Endodermal cell (in vitro differentiated cells): ENCODE results near the gene ANXA9. TPM values are rescaled to one million over a fixed set of nuclear protein-coding genes. Genes with fewer than 3 reads are reported as not detected.

ENCODE experiments used
- DNase-seq: peaks from one replicate; pipeline ENCODE4 v3.0.0-alpha.2; 2017
- H3K27ac ChIP-seq: 2 replicates; pipeline ENCODE4 v1.5.1; 2013; ENCODE audit warnings: mild to moderate bottlenecking, low read depth, low read length, moderate library complexity
- H3K27me3 ChIP-seq: 2 replicates; pipeline ENCODE4 v1.6.1; 2013; ENCODE audit warnings: mild to moderate bottlenecking, low read length, moderate library complexity; ENCODE audit not compliant: insufficient read depth, control insufficient read depth, poor library complexity, severe bottlenecking
- H3K36me3 ChIP-seq: 2 replicates; pipeline ENCODE4 v1.7.0; 2013; ENCODE audit warnings: mild to moderate bottlenecking, low read length, moderate library complexity; ENCODE audit not compliant: control insufficient read depth, insufficient read depth
- H3K4me1 ChIP-seq: one replicate; pipeline ENCODE4 v1.7.0; 2013; ENCODE audit warnings: low read length; ENCODE audit not compliant: control insufficient read depth, insufficient read depth
- H3K4me3 ChIP-seq: 2 replicates; pipeline ENCODE4 v1.5.1; 2013; ENCODE audit warnings: mild to moderate bottlenecking, low read length, moderate library complexity
- H3K9ac ChIP-seq: 2 replicates; pipeline ENCODE4 v1.6.1; 2013; ENCODE audit warnings: mild to moderate bottlenecking, low read length, moderate library complexity; ENCODE audit not compliant: poor library complexity, severe bottlenecking; ENCODE audit errors: extremely low read depth
- H3K9me3 ChIP-seq: 2 replicates; pipeline ENCODE4 v1.6.1; 2013; ENCODE audit warnings: mild to moderate bottlenecking, low read length, moderate library complexity; ENCODE audit not compliant: control insufficient read depth
- H3K27ac Mint-ChIP-seq: 2 replicates; pipeline ENCODE4 v1.8.0; 2020; ENCODE audit warnings: mixed read lengths
- H3K27me3 Mint-ChIP-seq: 2 replicates; pipeline ENCODE4 v1.8.0; 2021; ENCODE audit warnings: mild to moderate bottlenecking, mixed read lengths; ENCODE audit not compliant: insufficient read depth
- H3K36me3 Mint-ChIP-seq: 2 replicates; pipeline ENCODE4 v1.8.0; 2020; ENCODE audit warnings: low read depth, mixed read lengths
- H3K4me1 Mint-ChIP-seq: 2 replicates; pipeline ENCODE4 v1.8.0; 2020; ENCODE audit warnings: mixed read lengths
- H3K4me3 Mint-ChIP-seq: 2 replicates; pipeline ENCODE4 v1.8.0; 2020; ENCODE audit warnings: mild to moderate bottlenecking, moderate library complexity, mixed read lengths
- H3K9me3 Mint-ChIP-seq: 2 replicates; pipeline ENCODE4 v1.8.0; 2020; ENCODE audit warnings: mild to moderate bottlenecking, mixed read lengths
- CTCF ChIP-seq: fragments of 200-600 bp; sonication (generic); conservative IDR thresholded peaks from 2 replicates; pipeline ENCODE4 v1.5.0; 2021; ENCODE audit warnings: antibody characterized with exemption, mild to moderate bottlenecking
- WGBS, 2 experiments: methylation state at CpG; one replicate each; pipeline versions ENCODE4 v1.1.5 to v1.1.7; 2013; ENCODE audit warnings: missing lambda C conversion rate in 2 of 2, mixed read lengths in 1 of 2; ENCODE audit not compliant: insufficient coverage in 1 of 2, insufficient read length in 1 of 2; 5-methylcytosine and 5-hydroxymethylcytosine counted together
- total RNA-seq, 2 donors: library from RNA; stranded (reverse); fragmentation: NEBNext Ultra II Directional in 1 of 2; extraction: Animal tissue kit (Norgen Biotek cat#: 25700) in 1 of 2; gene quantifications; 2 replicates in 1 of 2; 3 replicates in 1 of 2; pipeline ENCODE4 v1.2.1, GENCODE V29; 2021

Gene ANXA9
- total RNA-seq, 2 donors from 2014 or later, result not detected

- no peaks in the 10 kb centered on the region for H3K9me3 Mint-ChIP-seq
- no peak overlapping the region for H3K4me3 ChIP-seq
- H3K27me3 ChIP-seq, result no peaks in the 10 kb centered on the region
- no peaks in the 10 kb centered on the region for H3K4me1 ChIP-seq
- no peak for TF ChIP-seq CTCF
- H3K36me3 Mint-ChIP-seq, result peaks cover 83% of the 10 kb centered on the region
- H3K27ac ChIP-seq, result no peak overlapping the region
- no peak overlapping the region for H3K4me3 Mint-ChIP-seq
- H3K36me3 ChIP-seq, result peaks cover 75% of the 10 kb centered on the region
- H3K9me3 ChIP-seq, result no peaks in the 10 kb centered on the region
- no peaks in the 10 kb centered on the region for H3K4me1 Mint-ChIP-seq
- DNase-seq, result no peak
- H3K27ac Mint-ChIP-seq, result no peak overlapping the region
- H3K27me3 Mint-ChIP-seq, result no peaks in the 10 kb centered on the region
- no peak overlapping the region for H3K9ac ChIP-seq
Observed at GRCh38 chr1:150955280-150955679, 26.8 kb upstream of the ANXA9 start.

GRCh38 chr1:150957666-150958065, 24.4 kb upstream of the ANXA9 start:
- no peak for TF ChIP-seq CTCF
- DNase-seq, result no peak
- no peaks in the 10 kb centered on the region for H3K4me1 Mint-ChIP-seq
- no peak overlapping the region for H3K9ac ChIP-seq
- no peak overlapping the region for H3K27ac Mint-ChIP-seq
- H3K9me3 Mint-ChIP-seq, result no peaks in the 10 kb centered on the region
- no peak overlapping the region for H3K27ac ChIP-seq
- H3K4me3 ChIP-seq, result no peak overlapping the region
- H3K36me3 ChIP-seq, result peaks cover 76% of the 10 kb centered on the region
- 96% methylated on average over 11 of the region's 11 CpGs for WGBS, 2 experiments
- H3K36me3 Mint-ChIP-seq, result peaks cover 83% of the 10 kb centered on the region
- no peaks in the 10 kb centered on the region for H3K9me3 ChIP-seq
- H3K4me3 Mint-ChIP-seq, result no peak overlapping the region
- H3K27me3 ChIP-seq, result no peaks in the 10 kb centered on the region
- no peaks in the 10 kb centered on the region for H3K4me1 ChIP-seq
- no peaks in the 10 kb centered on the region for H3K27me3 Mint-ChIP-seq

GRCh38 chr1:150960646-150961045, 21.4 kb upstream of the ANXA9 start:
- H3K4me1 Mint-ChIP-seq, result no peaks in the 10 kb centered on the region
- WGBS, 2 experiments, result 96% methylated on average over 5 to 7 of the region's 7 CpGs
- DNase-seq, result no peak
- H3K36me3 ChIP-seq, result peaks cover 90% of the 10 kb centered on the region
- H3K4me3 ChIP-seq, result no peak overlapping the region
- no peak overlapping the region for H3K9ac ChIP-seq
- no peaks in the 10 kb centered on the region for H3K27me3 Mint-ChIP-seq
- no peaks in the 10 kb centered on the region for H3K27me3 ChIP-seq
- H3K27ac ChIP-seq, result no peak overlapping the region
- H3K36me3 Mint-ChIP-seq, result peaks cover 87% of the 10 kb centered on the region
- no peaks in the 10 kb centered on the region for H3K9me3 ChIP-seq
- H3K27ac Mint-ChIP-seq, result no peak overlapping the region
- H3K4me3 Mint-ChIP-seq, result no peak overlapping the region
- H3K9me3 Mint-ChIP-seq, result no peaks in the 10 kb centered on the region
- no peak for TF ChIP-seq CTCF
- no peaks in the 10 kb centered on the region for H3K4me1 ChIP-seq
